ENCODE measurements around the gene MTMR2.

DNA sequence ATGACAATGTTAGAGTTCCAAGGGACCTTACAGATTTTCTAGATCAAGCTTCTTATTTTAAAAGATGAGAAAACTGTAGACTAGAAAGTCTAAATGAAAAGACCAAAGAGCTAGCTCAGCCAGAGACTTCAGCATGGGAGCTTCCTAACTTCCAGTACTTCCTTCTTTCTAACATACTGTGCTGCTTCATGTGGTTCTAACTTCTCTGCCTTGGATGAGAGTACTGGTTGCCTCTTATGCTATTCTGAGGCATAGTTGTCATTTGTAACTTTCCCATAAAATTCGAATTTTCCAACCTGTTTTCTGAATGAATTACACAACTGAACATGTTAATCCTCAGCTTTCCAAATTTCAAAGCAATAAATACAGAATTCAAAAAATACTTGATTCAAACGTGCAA is 1.8 kb downstream of the MTMR2 start:
- TF ChIP-seq CTCF (IDR thresholded peaks at IDR 0.05) (no peak), EZH2 (IDR thresholded peaks at IDR 0.05; ENCODE audit: borderline replicate concordance, insufficient read depth, low read depth, low read length, poor library complexity, severe bottlenecking) (no peak)

Data from B cell (primary cell).